HepG2 (cell line): ENCODE measurements around the gene PPDPF.

Experiments used
- CTCF ChIP-seq: sonication (generic); formaldehyde crosslinking; IDR thresholded peaks from 2 replicates; pipeline ENCODE4 v1.5.0; 2020; ENCODE audit warnings: mild to moderate bottlenecking, missing genetic modification reagents, moderate library complexity
- KAT8 ChIP-seq: IDR thresholded peaks from 2 replicates; pipeline ENCODE4 v1.6.1; 2016; ENCODE audit warnings: missing genetic modification reagents, missing compliant biosample characterization
- NR2C2 ChIP-seq: sonication (generic); formaldehyde crosslinking; IDR thresholded peaks from 2 replicates; pipeline ENCODE4 v1.4.0; 2020; ENCODE audit warnings: missing genetic modification reagents, mild to moderate bottlenecking, moderate library complexity, borderline replicate concordance
- POLR2AphosphoS5 ChIP-seq: IDR thresholded peaks from 2 replicates; pipeline ENCODE4 v1.6.1; 2012; ENCODE audit warnings: low read depth, low read length
- PPARG ChIP-seq: conservative IDR thresholded peaks from 2 replicates; pipeline ENCODE4 v1.6.1; 2016; ENCODE audit warnings: missing biosample characterization, missing genetic modification reagents
- RNF2 ChIP-seq: fragments of 450-650 bp; conservative IDR thresholded peaks from 2 replicates; pipeline ENCODE4 v1.6.1; 2016; ENCODE audit warnings: low read depth
- ZFP91 ChIP-seq: sonication (generic); formaldehyde crosslinking; IDR thresholded peaks from 2 replicates; pipeline ENCODE4 v1.9.0; 2022; ENCODE audit warnings: missing genetic modification reagents, mild to moderate bottlenecking, borderline replicate concordance
- TF ChIP-seq, protein P1 (sequence below): IDR thresholded peaks from 2 replicates; pipeline ENCODE4 v1.6.1; 2016; ENCODE audit warnings: low read depth, borderline replicate concordance

DNA sequence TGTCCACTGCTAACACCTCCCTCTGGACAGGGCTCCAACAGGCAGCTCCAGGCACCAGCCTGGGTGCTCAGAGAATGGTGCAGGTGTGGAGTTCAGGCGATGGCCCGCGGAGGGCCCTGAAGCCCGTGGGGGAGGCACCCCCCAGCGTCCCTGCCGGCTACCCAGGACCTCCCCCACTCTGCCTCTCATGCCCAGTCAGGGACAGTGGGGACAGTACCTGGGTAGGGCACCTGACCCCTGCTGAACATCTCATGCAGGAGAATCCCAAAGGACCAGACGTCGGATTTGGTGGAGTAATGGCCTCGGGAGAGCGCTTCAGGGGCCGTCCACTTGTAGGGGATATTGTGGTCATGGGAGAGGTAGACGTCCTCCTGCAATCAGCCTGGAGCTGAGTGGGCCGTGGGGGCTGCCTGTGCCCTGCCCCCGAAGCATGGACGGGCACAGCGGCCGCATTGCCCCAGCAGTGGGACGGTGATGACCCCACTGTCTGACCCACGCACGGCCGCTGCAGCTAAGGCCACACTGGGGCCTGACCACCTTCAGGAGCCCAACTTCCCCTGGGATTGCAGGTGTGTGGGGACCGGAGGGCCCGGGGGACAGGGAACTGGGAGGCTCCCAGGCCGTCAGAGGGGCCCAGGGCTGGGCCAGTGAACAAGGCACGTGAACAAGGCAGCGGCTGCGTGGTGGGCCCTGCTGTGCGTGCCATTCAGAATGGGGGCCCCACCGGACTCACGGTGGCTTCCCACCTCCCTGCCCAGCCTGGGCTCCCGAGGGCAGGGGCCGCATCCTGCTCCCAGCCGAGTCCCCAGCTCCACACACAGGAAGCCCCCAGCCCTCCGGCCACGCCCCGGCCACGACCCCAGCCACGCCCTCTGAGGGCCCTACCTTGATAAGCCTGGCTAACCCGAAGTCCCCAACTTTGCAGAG is 9.6 kb downstream of the PPDPF start:
- TF ChIP-seq PPARG (CRISPR knock-in tag) (no peak), POLR2AphosphoS5 (no peak), ZFP91 (no peak), RNF2 (no peak), KAT8 (CRISPR knock-in tag) (no peak), CTCF (no peak), NR2C2 (CRISPR knock-in tag) (no peak)
- TF ChIP-seq, protein P1, sequence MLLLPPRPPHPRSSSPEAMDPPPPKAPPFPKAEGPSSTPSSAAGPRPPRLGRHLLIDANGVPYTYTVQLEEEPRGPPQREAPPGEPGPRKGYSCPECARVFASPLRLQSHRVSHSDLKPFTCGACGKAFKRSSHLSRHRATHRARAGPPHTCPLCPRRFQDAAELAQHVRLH (CRISPR knock-in tag), result no peak
